ENCODE measurements around the gene NME8. TPM values are rescaled to one million over a fixed set of nuclear protein-coding genes. Genes with fewer than 3 reads are reported as not detected.
"Not testable (repeated sequence)": the region's sequence is repeated elsewhere in the genome, so short reads cannot be mapped to it uniquely, and the experiment has no call there.

The NME8 gene, protein sequence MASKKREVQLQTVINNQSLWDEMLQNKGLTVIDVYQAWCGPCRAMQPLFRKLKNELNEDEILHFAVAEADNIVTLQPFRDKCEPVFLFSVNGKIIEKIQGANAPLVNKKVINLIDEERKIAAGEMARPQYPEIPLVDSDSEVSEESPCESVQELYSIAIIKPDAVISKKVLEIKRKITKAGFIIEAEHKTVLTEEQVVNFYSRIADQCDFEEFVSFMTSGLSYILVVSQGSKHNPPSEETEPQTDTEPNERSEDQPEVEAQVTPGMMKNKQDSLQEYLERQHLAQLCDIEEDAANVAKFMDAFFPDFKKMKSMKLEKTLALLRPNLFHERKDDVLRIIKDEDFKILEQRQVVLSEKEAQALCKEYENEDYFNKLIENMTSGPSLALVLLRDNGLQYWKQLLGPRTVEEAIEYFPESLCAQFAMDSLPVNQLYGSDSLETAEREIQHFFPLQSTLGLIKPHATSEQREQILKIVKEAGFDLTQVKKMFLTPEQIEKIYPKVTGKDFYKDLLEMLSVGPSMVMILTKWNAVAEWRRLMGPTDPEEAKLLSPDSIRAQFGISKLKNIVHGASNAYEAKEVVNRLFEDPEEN
- total RNA-seq = not detected

DNA sequence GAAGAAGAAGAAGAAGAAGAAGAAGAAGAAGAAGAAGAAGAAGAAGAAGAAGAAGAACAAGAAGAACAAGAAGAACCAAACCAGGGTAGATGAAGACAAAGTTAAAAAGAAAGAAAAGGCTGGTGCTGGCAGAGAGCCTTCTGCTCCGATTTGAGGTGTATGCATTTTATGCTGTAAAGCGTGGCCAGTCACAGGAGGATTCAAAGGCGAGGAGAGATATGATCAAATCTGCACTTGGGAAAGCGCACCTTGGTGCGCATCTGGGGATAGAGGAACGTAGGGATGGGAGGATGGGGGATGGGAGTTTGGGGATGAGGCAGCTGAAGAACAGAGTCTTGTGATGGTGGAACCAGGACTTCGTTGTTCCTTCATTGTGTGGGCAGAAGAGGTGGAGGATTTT, at the start of gene NME8:
TSS of gene NME8 (plus strand) at position 301 of the 400 bp plus-strand sequence. CDS start 1,670 bp downstream, outside the sequence.
- H3K27me3 ChIP-seq = no peaks in the 10 kb centered on the region
- H3K4me1 ChIP-seq = no peaks in the 10 kb centered on the region
- H3K9me3 ChIP-seq = no peaks in the 10 kb centered on the region
- no peaks in the 10 kb centered on the region for H3K36me3 ChIP-seq
- no peak for TF ChIP-seq CTCF (IDR thresholded peaks at IDR 0.05)
- H3K27ac ChIP-seq = no peak within 1 kb of the TSS
- no peak for DNase-seq (ENCODE audit: low spot score)
- H3K4me3 ChIP-seq = no peak within 1 kb of the TSS

DNA sequence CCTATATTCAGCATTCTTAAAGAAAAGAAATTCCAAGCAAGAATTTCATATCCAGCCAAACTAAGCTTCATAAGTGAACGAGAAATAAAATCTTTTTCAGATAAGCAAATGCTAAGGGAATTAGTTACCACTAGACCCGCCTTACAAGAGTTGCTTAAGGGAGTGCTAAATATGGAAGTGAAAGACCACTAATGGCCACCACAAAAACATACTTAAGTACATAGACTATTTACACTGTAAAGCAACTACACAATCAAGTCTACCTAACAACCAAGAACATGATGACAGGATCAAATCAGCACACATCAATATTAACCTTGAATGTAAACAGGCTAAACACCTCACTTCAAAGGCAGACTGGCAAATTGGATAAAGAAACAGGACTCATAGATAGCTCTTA, 42.2 kb upstream of the NME8 start:
- TF ChIP-seq CTCF (IDR thresholded peaks at IDR 0.05) = no peak
- H3K27me3 ChIP-seq = no peaks in the 10 kb centered on the region
- H3K9me3 ChIP-seq = no peaks in the 10 kb centered on the region
- no peaks in the 10 kb centered on the region for H3K4me1 ChIP-seq
- DNase-seq (ENCODE audit: low spot score) = no peak
- no peak overlapping the region for H3K27ac ChIP-seq
- no peak overlapping the region for H3K4me3 ChIP-seq
- H3K36me3 ChIP-seq = no peaks in the 10 kb centered on the region

DNA sequence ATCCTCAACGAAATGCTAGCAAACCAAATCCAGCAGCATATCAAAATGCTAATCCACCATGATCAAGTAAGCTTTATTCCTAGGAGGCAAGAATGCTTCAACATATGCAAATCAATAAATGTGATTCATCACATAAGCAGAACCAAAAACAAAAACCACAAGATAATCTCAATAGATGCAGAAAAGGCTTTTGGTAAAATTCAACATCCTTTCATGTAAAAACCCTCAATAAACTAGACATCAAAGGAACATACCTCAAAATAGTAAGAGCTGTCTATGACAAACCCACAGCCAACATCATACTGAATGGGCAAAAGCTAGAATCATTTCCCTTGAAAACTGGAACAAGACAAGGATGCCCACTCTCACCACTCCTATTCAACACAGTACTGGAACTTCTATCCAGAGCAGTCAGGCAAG, 36.2 kb upstream of the NME8 start:
- H3K36me3 ChIP-seq; H3K9me3 ChIP-seq; H3K27ac ChIP-seq; H3K4me1 ChIP-seq; DNase-seq (ENCODE audit: low spot score); H3K4me3 ChIP-seq; H3K27me3 ChIP-seq: not testable (repeated sequence)

- Histone ChIP-seq H3K36me3 (no peaks in the 10 kb centered on the region), H3K27ac (no peak overlapping the region), H3K27me3 (no peaks in the 10 kb centered on the region), H3K9me3 (peaks cover 0 to 11% of the 10 kb centered on the region in 2 donors), H3K4me1 (no peaks in the 10 kb centered on the region), H3K4me3 (no peak overlapping the region)
- DNase-seq (ENCODE audit: low spot score) = no peak
- no peak for TF ChIP-seq CTCF (IDR thresholded peaks at IDR 0.05)
These were observed 32.6 kb upstream of the NME8 start for GRCh38 chr7:37815671-37816371.

DNA sequence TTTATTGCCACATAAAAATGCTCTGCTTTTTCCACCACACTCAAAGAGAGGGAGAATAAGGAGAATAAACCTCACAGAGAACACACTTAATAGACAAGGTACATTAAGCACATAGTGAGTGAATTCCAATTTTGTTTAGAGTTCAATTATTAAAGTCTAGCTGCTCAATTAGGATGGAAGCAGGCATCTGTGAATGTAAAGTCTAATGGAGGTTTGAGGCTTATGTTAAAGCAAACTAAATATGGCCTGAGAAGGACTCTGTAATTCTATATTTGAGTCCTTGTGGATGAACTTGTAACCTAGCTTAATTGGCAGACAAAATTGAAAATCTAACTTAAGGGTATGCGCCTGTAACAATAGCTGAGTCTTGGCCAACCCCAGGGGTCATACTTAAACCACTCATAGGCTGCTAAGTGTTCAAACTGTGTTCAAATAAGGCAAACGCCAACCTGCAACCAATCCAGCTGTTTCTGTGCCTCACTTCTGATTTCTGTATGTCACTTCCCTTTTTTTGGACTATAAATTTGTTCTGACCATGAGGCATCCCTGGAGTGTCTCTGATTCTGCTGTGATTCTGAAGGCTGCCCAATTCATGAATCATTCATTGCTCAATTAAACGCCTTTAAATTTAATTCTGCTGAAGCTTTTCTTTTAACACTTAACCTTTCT, 31.3 kb upstream of the NME8 start:
- no peak overlapping the region for H3K27ac ChIP-seq
- H3K4me1 ChIP-seq = no peaks in the 10 kb centered on the region
- no peaks in the 10 kb centered on the region for H3K27me3 ChIP-seq
- DNase-seq (ENCODE audit: low spot score) = no peak
- no peak overlapping the region for H3K4me3 ChIP-seq
- H3K36me3 ChIP-seq = no peaks in the 10 kb centered on the region
- TF ChIP-seq CTCF (IDR thresholded peaks at IDR 0.05) = no peak
- peaks cover 0 to 12% of the 10 kb centered on the region in 2 donors for H3K9me3 ChIP-seq

- Histone ChIP-seq H3K36me3 (no peaks in the 10 kb centered on the region), H3K4me3 (no peak overlapping the region), H3K9me3 (peaks cover 0 to 12% of the 10 kb centered on the region in 2 donors), H3K27me3 (no peaks in the 10 kb centered on the region), H3K4me1 (no peaks in the 10 kb centered on the region), H3K27ac (no peak overlapping the region)
- no peak for TF ChIP-seq CTCF (IDR thresholded peaks at IDR 0.05)
- DNase-seq (ENCODE audit: low spot score) = no peak
These were observed 30.8 kb upstream of the NME8 start for GRCh38 chr7:37817591-37817960.

All from right atrium auricular region (tissue), 2 donors.